OCI-LY7 (cell line): ENCODE results near the gene RLN3.

Source experiments
- EZH2phosphoT487 ChIP-seq: fragments of 200-600 bp; sonication (generic); IDR thresholded peaks from 2 replicates; pipeline ENCODE4 v1.6.1; 2018; ENCODE audit warnings: low read depth, borderline replicate concordance, mild to moderate bottlenecking, mixed run types, antibody characterized with exemption, low read length, moderate library complexity, mixed read lengths
- TF ChIP-seq, protein P1 (sequence below): fragments of 200-600 bp; sonication (generic); conservative IDR thresholded peaks from 2 replicates; pipeline ENCODE4 v1.5.1; 2014; ENCODE audit warnings: mild to moderate bottlenecking, antibody characterized with exemption, low read length, moderate library complexity, mixed read lengths

DNA sequence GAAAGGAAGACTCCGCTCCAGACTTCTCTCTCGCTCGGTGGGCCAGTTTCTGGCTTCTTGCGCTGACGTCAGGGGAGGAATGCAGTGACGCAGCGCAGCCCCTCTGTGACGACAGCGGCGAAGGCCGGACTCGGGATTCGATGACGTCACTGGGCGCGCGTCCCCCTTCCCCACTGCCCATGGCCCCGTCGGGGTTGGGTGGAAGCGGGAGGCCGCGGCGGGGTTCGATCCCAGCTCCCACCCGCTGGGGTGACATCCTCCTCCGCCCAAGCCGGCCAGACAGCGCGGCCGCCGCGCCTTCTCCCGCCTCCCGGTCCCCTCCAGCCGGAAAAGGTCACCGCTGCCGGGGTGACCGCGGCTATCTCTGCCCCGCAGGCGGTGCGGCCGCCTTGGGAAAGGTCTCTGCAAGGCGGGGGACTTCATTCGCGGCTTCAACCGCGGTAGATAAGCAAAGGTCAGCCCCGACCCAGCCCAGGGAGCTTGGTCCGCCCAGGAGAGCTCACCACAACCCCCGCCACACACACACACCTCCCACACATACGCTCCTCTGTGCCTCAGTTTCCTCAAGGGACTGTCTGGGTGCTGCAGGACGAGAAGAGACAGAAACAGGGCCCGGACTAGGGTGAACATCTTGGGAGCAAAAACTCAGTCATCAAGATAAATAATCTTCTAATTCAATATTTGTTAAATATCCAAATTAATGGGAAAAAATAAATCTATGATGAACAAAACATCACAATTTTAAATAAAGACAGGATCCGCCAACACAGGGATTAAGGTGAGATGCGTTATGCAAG lies 21.0 kb upstream of the RLN3 start:
- TF ChIP-seq, protein P1, sequence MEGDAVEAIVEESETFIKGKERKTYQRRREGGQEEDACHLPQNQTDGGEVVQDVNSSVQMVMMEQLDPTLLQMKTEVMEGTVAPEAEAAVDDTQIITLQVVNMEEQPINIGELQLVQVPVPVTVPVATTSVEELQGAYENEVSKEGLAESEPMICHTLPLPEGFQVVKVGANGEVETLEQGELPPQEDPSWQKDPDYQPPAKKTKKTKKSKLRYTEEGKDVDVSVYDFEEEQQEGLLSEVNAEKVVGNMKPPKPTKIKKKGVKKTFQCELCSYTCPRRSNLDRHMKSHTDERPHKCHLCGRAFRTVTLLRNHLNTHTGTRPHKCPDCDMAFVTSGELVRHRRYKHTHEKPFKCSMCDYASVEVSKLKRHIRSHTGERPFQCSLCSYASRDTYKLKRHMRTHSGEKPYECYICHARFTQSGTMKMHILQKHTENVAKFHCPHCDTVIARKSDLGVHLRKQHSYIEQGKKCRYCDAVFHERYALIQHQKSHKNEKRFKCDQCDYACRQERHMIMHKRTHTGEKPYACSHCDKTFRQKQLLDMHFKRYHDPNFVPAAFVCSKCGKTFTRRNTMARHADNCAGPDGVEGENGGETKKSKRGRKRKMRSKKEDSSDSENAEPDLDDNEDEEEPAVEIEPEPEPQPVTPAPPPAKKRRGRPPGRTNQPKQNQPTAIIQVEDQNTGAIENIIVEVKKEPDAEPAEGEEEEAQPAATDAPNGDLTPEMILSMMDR: no peak
- TF ChIP-seq EZH2phosphoT487: no peak
